ENCODE measurements around the gene YOD1. TPM values are rescaled to one million over a fixed set of nuclear protein-coding genes. Genes with fewer than 3 reads are reported as not detected.

Gene YOD1
- total RNA-seq, 4 donors from 2014 or later: 9.6 to 32.0 (median 22.9) TPM

- Histone ChIP-seq H3K36me3 (no peaks in the 10 kb centered on the region), H3K4me3 (no peak overlapping the region), H3K9me3 (no peaks in the 10 kb centered on the region), H3K4me1 (peaks cover 3 to 35% (median 9%) of the 10 kb centered on the region in 3 donors), H3K27me3 (no peaks in the 10 kb centered on the region), H3K27ac (no peak overlapping the region)
- TF ChIP-seq CTCF (IDR thresholded peaks at IDR 0.05): no peak
- no peak for TF ChIP-seq POLR2A (IDR thresholded peaks at IDR 0.05)
- WGBS, 2 donors: 73 to 76% methylated on average over 3 of the region's 3 CpGs
- intact Hi-C loops (cut with DNase I): no loop called here
- no peak for DNase-seq
Observed at GRCh38 chr1:207015791-207016190, 35.2 kb downstream of the YOD1 start.

GRCh38 chr1:207014728-207015127 lies 36.3 kb downstream of the YOD1 start:
- H3K27me3 ChIP-seq: no peaks in the 10 kb centered on the region
- H3K9me3 ChIP-seq: no peaks in the 10 kb centered on the region
- H3K36me3 ChIP-seq: no peaks in the 10 kb centered on the region
- TF ChIP-seq POLR2A (IDR thresholded peaks at IDR 0.05): no peak
- TF ChIP-seq CTCF (IDR thresholded peaks at IDR 0.05): no peak
- H3K4me1 ChIP-seq: peaks cover 0 to 35% (median 4%) of the 10 kb centered on the region in 3 donors
- 89 to 90% methylated on average over 3 of the region's 3 CpGs for WGBS, 2 donors
- no peak for DNase-seq
- H3K27ac ChIP-seq: no peak overlapping the region
- intact Hi-C loops (cut with DNase I): no loop called here
- H3K4me3 ChIP-seq: no peak overlapping the region

GRCh38 chr1:207013321-207014085 lies 37.5 kb downstream of the YOD1 start:
- TF ChIP-seq CTCF (IDR thresholded peaks at IDR 0.05): no peak
- no peak for TF ChIP-seq POLR2A (IDR thresholded peaks at IDR 0.05)

GRCh38 chr1:207010726-207011125 lies 40.3 kb downstream of the YOD1 start:
- peaks cover 0 to 31% (median 0%) of the 10 kb centered on the region in 3 donors for H3K4me1 ChIP-seq
- no peaks in the 10 kb centered on the region for H3K27me3 ChIP-seq
- TF ChIP-seq POLR2A (IDR thresholded peaks at IDR 0.05) (no peak), CTCF (IDR thresholded peaks at IDR 0.05) (no peak)
- H3K4me3 ChIP-seq: no peak overlapping the region
- no peaks in the 10 kb centered on the region for H3K9me3 ChIP-seq
- no peak for DNase-seq
- WGBS, 2 donors: 100% methylated on average over 2 of the region's 2 CpGs; no CpG with 5 or more reads in 1 of the 2 donors
- H3K27ac ChIP-seq: peak overlapping the region; percentile 21 to 72 (median 51)
- intact Hi-C loops (cut with DNase I): no loop called here
- no peaks in the 10 kb centered on the region for H3K36me3 ChIP-seq

More at GRCh38 chr1:207013321-207014085, 37.5 kb downstream of the YOD1 start:
- H3K4me1 ChIP-seq: peaks cover 0 to 29% (median 0%) of the 10 kb centered on the region in 3 donors
- WGBS, 2 donors: 91 to 94% methylated on average over 6 of the region's 6 CpGs
- no peak overlapping the region for H3K4me3 ChIP-seq
- H3K9me3 ChIP-seq: no peaks in the 10 kb centered on the region
- no peak for DNase-seq
- intact Hi-C loops (cut with DNase I): no loop called here
- H3K36me3 ChIP-seq: no peaks in the 10 kb centered on the region
- H3K27me3 ChIP-seq: no peaks in the 10 kb centered on the region
- H3K27ac ChIP-seq: no peak overlapping the region

- no peak for TF ChIP-seq POLR2A (IDR thresholded peaks at IDR 0.05)
- no peak for TF ChIP-seq CTCF (IDR thresholded peaks at IDR 0.05)
- no peak for DNase-seq
- Histone ChIP-seq H3K4me3 (no peak overlapping the region), H3K9me3 (no peaks in the 10 kb centered on the region), H3K27ac (peak overlapping the region in 2 of 4 donors; percentile 68 to 72), H3K36me3 (no peaks in the 10 kb centered on the region), H3K4me1 (peaks cover 0 to 35% (median 0%) of the 10 kb centered on the region in 3 donors), H3K27me3 (no peaks in the 10 kb centered on the region)
- WGBS, 2 donors: 63 to 79% methylated on average over 7 of the region's 7 CpGs
- intact Hi-C loops (cut with DNase I): no loop called here
Observed at GRCh38 chr1:207009945-207010344, 41.1 kb downstream of the YOD1 start.

Data from esophagus squamous epithelium (tissue), 5 donors.